Neural crest cell (in vitro differentiated cells): ENCODE results near the gene GBE1. TPM values are rescaled to one million over a fixed set of nuclear protein-coding genes. Genes with fewer than 3 reads are reported as not detected.

Source experiments
- DNase-seq: peaks from one replicate; pipeline ENCODE4 v3.0.0; 2021; ENCODE audit warnings: low read depth, mixed read lengths, low spot score
- H3K27ac Mint-ChIP-seq: one replicate; pipeline ENCODE4 v1.8.0; 2021; ENCODE audit warnings: mild to moderate bottlenecking, mixed read lengths; ENCODE audit not compliant: unreplicated experiment
- H3K27me3 Mint-ChIP-seq: 2 replicates; pipeline ENCODE4 v1.8.0; 2021; ENCODE audit warnings: low read depth, mild to moderate bottlenecking, mixed read lengths
- H3K36me3 Mint-ChIP-seq: 2 replicates; pipeline ENCODE4 v1.8.0; 2021; ENCODE audit warnings: low read depth, mild to moderate bottlenecking, mixed read lengths
- H3K4me1 Mint-ChIP-seq: 2 replicates; pipeline ENCODE4 v1.8.0; 2021; ENCODE audit warnings: mixed read lengths
- H3K4me3 Mint-ChIP-seq: one replicate; pipeline ENCODE4 v1.8.0; 2021; ENCODE audit warnings: mild to moderate bottlenecking, mixed read lengths
- H3K9me3 Mint-ChIP-seq: 2 replicates; pipeline ENCODE4 v1.8.0; 2021; ENCODE audit warnings: mixed read lengths
- CTCF ChIP-seq: fragments of 200-600 bp; sonication (generic); conservative IDR thresholded peaks from 2 replicates; pipeline ENCODE4 v1.5.0; 2021; ENCODE audit warnings: antibody characterized with exemption, mild to moderate bottlenecking
- total RNA-seq: library from RNA; stranded (reverse); gene quantifications from 2 replicates; pipeline ENCODE4 v1.2.1, GENCODE V29; 2021

GBE1 gene
- total RNA-seq, 1 donor from 2014 or later, result 16.8 TPM

DNA sequence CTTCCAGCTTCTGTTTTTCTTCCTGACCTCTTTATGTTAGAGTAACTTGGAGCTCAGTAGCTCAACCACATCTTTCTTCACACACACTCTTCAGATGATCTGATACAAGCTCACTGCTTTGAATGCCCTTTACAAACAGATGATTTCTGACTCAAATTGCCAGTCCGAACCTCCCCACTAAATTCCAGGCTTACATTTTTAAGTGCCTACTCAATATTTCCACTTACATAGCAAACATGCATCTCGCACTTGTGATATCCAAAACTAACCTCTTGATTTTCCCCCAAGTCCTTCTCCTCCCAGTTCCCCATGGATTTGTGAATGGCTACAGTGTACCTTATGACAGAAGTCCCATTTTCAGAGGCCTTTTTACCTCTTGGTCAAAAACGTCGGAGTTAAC, 139.1 kb downstream of the GBE1 start:
- Mint-ChIP-seq H3K4me1 (no peaks in the 10 kb centered on the region), H3K27me3 (no peaks in the 10 kb centered on the region), H3K9me3 (no peaks in the 10 kb centered on the region), H3K36me3 (no peaks in the 10 kb centered on the region), H3K4me3 (no peak overlapping the region), H3K27ac (no peak overlapping the region)
- TF ChIP-seq CTCF, result no peak
- DNase-seq, result no peak

GRCh38 chr3:81621277-81621676, 140.2 kb downstream of the GBE1 start:
- Mint-ChIP-seq H3K27me3 (no peaks in the 10 kb centered on the region), H3K36me3 (no peaks in the 10 kb centered on the region), H3K4me3 (no peak overlapping the region), H3K4me1 (no peaks in the 10 kb centered on the region), H3K27ac (no peak overlapping the region), H3K9me3 (no peaks in the 10 kb centered on the region)
- no peak for DNase-seq
- no peak for TF ChIP-seq CTCF

GRCh38 chr3:81620849-81621248, 140.6 kb downstream of the GBE1 start:
- no peak for DNase-seq
- Mint-ChIP-seq H3K4me1 (no peaks in the 10 kb centered on the region), H3K36me3 (no peaks in the 10 kb centered on the region), H3K4me3 (no peak overlapping the region), H3K27ac (no peak overlapping the region), H3K9me3 (no peaks in the 10 kb centered on the region), H3K27me3 (no peaks in the 10 kb centered on the region)
- TF ChIP-seq CTCF, result no peak

- no peaks in the 10 kb centered on the region for H3K27me3 Mint-ChIP-seq
- H3K4me1 Mint-ChIP-seq, result no peaks in the 10 kb centered on the region
- peaks cover 5% of the 10 kb centered on the region for H3K9me3 Mint-ChIP-seq
- H3K27ac Mint-ChIP-seq, result no peak overlapping the region
- DNase-seq, result no peak
- peaks cover 14% of the 10 kb centered on the region for H3K36me3 Mint-ChIP-seq
- no peak for TF ChIP-seq CTCF
- H3K4me3 Mint-ChIP-seq, result no peak overlapping the region
Measured at GRCh38 chr3:81612768-81613167, 148.7 kb downstream of the GBE1 start.

GRCh38 chr3:81602781-81603180, 158.7 kb downstream of the GBE1 start:
- Mint-ChIP-seq H3K27me3 (no peaks in the 10 kb centered on the region), H3K9me3 (no peaks in the 10 kb centered on the region), H3K27ac (peak overlapping the region; percentile 4), H3K4me3 (no peak overlapping the region), H3K36me3 (no peaks in the 10 kb centered on the region), H3K4me1 (no peaks in the 10 kb centered on the region)
- DNase-seq, result no peak
- no peak for TF ChIP-seq CTCF
